Stimulated activated CD8-positive, alpha-beta memory T cell treated with anti-CD3 and anti-CD28 coated beads, Interleukin-15, amount 100 ng/mL, for 1 hour (primary cell): Measurements from ENCODE around the gene GFRA4.

ENCODE experiments used
- DNase-seq: peaks from one replicate; pipeline ENCODE4 v3.0.0-alpha.2; 2020; ENCODE audit warnings: low read depth

Gene GFRA4

DNA sequence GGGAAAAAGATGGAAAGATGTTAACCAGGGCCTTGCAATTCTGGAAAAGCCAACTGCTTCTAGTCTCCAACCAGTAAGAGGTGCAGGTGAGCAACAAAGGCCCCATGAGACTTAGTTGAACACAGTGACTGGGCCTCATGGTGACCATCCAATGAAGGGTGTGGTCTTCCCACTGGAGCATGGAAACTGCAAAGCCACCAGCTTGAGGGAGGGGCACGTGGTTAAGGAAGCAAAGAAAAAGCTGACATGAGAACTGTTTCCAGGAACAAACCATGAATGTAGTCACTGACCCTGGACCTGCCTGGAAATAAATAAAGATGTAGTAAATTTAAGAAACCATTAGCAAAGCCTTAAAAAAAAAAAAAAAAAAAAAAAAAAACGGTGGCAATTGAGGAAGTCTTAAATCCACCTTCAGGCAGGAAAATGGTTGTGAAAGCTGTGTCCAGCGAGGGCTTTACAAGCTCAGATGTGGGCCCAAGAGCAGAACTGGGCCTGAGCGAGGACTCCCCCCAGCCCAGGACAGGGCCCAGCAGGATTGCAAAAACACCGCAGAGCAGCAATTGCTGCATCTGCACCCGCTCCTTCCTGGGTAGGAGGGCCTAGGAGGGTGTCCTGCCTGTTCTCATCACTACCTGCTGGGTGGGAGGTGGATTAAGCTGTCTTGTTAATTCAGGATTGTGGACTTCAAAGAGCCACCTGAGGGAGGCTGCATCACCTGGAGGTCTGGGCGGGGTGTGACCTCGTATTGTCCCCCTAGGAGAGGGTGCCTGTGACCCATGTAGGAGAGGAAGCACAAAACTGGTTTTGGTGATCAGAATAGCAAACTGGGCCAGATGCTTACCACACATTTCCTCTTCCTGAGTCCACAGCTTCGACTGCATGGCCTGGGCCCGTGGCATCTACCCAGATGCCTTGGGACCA, 10.3 kb downstream of the GFRA4 start:
- no peak for DNase-seq

- no peak for DNase-seq
These were observed 11.0 kb downstream of the GFRA4 start for GRCh38 chr20:3652221-3652620.

- no peak for DNase-seq
These were observed 11.8 kb downstream of the GFRA4 start for GRCh38 chr20:3651204-3651962.

DNA sequence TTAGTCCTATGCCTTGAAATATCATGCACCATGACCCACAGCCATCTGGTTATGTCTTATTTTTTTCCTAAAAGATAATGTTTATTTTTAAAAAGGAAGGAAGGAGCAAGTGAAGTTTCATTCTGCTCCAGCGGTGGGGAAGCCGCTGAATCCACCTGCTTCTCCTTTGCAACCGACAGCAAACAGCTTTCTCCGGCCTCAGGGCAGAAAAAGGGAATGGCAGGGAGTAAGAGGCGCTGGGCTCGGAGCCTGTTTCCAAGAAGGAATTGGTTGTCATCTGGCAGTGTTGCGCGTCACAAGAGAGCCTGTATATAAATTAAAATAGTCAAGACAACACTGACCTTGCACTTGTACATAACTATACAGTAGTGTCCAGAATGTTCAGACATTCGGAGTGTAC, 14.2 kb downstream of the GFRA4 start:
- no peak for DNase-seq

DNA sequence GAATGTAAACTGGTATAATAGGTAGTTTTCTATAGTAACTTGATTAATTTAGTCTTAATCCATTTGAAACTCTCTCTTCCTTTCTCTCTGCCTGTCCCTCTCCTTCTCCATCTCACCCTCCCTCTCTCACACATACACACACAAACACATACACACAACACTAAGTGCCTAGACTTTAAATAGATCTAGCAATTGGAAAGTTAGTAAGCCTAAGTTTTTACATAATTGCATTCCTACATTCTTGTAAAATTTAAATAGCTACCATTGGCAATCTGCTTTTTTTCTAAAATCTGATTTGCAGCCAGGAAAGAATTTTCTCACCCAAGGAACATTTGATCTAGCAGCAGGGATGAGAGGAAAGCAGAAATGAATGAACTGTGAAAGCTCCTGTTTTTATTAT, 15.7 kb downstream of the GFRA4 start:
- DNase-seq, result no peak

GRCh38 chr20:3646651-3647050, 16.5 kb downstream of the GFRA4 start:
- no peak for DNase-seq

DNA sequence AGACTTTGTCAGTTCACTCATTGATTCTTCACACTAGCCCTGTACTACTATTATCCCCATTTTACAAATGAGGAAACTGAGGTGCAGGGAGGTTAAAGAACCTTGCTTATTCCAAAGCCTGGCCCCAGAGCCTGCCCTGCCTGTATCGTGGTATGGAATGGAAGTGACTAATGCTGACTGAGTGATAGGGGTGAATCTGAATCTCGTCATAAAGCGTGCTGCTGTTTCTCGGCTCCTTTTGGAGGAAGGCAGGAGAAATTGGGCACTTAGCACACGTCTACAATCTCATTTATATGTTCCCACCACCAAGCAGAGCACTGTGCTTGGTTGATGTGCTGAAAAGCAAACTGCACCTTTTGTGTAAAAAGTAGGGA, 17.1 kb downstream of the GFRA4 start:
- no peak for DNase-seq

DNA sequence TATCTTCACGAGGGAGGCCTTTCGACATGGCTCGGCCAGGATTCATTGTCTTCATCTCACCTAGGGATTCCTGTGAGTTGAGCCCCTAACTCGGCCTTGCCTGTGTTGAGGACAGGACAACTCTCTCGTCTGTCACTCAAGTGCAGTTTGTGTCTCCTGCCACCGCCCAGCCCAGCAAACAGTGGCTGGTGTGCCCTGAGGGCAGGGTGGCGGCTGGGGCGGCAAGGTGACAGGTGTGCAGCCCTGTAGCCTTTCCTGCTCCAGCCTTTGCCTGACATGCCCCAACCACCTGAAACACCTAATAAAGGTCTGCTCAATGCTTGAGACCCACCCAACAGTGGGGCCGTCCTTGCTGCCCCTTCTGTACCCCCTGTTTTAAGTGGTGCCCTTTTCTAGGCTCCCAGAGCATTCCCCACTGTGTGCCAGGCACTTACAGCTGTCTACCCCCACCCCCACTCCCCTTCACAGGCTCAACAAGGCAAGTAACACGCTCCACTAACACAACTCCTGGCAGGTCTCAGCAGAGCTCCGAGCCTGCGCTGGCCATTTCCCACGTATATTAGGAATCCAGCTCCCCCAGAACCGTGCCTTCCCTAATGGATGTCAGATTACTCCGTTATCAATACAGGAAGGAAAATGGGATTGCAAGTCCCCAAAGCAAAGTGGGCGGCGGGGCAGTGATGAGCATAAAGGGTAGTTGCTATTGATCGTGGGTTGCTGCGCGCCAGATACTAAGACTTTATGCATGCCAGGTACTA, 17.7 kb downstream of the GFRA4 start:
- no peak for DNase-seq

GRCh38 chr20:3640259-3640658, 22.9 kb downstream of the GFRA4 start:
- no peak for DNase-seq

DNA sequence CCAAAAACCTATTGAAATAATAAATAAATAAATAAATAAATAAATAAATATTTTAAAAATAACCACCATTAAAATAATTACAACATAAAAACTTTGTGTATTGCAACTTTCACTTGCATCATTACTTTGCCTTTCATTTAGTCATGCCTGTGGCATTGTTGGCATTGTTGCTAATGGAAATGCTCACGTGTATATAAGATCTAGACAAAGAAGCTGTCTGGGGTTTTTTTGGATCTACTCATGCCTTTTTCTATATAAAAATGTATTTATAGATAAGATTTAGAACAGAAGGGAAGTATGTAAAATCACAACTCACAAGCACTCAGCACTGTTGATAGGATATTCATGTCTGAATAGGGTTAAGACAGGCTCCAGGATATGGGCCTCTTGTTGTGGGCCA, 27.9 kb downstream of the GFRA4 start:
- no peak for DNase-seq

DNA sequence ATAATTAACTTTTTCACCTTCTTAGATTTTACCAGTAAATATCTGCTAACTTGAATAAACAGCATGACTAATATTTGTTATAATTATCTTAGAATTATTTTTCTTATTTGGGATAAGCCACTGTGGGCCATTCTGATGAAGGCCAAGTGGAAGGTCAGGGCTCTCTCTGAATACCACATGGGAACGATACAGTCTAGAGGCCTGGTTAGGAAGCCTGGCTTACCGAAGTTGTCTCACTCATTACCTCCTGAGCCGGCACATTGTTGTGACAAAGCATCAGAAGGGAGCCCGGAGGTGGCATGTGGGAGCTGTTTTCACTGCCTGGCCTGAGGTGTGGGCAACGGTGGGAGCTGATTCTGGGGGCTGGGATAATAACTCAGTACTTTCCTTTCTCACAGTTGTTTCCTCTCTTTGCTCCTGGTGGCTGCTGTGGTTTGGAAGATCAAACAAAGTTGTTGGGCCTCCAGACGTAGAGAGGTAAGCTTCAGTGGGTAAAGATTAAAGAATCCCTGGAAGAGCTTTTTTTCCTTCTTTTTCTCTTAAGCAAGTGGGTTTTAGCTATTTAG, 29.2 kb downstream of the GFRA4 start:
- DNase-seq, result no peak

DNA sequence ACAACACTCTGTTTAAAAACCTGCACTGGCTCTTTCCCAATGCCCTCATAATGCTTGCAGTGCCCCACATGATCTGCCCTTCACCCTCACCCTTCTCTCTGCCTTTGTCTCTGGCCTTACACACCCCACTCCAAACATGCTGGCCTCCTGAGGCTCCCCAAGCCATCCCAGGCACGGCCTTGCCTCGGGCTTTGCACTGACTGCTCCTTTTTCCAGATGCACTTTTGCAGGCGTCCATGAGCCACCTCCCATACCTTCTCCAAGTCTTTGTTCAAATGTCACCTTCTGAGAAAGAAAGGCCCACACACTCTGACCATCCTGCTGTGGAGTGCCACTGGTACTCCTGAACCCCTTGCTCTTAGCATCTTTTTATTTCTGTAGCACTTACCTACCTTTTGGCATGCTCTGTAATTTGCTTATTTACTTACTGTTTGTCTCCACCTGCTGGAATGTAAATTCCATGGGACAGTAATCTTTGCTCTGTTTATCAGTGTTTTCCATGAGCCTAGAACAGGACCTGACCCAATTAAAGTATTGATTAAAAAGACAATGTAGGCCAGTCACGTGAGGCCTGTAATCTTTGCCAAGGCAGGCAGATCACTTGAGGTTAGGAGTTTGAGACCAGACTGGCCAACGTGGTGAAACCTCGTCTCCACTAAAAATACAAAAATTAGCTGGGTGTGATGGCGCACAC, 30.7 kb downstream of the GFRA4 start:
- DNase-seq, result no peak

DNA sequence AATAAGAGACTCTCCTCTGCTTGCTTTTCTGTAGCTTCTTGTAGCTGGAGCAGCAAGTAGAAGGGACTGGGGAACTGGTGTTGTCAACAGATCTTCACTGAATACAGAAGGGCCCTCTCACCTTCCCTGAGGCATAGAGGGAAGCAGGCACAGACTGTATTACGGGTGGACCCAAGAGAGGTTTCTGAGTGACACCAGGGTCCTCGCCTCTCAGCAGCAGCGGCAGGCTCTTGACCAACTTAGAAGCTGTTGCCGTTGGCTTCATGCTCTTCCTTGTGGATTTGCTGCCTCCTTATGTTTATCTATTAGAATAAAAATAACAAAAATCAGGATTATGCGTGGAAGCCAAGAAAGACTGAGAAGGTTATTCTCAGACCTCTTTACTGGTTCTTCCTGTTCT, 31.7 kb downstream of the GFRA4 start:
- DNase-seq, result no peak

GRCh38 chr20:3630429-3630828, 32.8 kb downstream of the GFRA4 start:
- DNase-seq, result no peak

- DNase-seq, result no peak
These were observed 33.3 kb downstream of the GFRA4 start for GRCh38 chr20:3629893-3630292.

GRCh38 chr20:3628502-3629314, 34.5 kb downstream of the GFRA4 start:
- no peak for DNase-seq

GRCh38 chr20:3627476-3627875, 35.7 kb downstream of the GFRA4 start:
- DNase-seq, result no peak

- DNase-seq, result no peak
These were observed 40.8 kb downstream of the GFRA4 start for GRCh38 chr20:3622406-3622805.

DNA sequence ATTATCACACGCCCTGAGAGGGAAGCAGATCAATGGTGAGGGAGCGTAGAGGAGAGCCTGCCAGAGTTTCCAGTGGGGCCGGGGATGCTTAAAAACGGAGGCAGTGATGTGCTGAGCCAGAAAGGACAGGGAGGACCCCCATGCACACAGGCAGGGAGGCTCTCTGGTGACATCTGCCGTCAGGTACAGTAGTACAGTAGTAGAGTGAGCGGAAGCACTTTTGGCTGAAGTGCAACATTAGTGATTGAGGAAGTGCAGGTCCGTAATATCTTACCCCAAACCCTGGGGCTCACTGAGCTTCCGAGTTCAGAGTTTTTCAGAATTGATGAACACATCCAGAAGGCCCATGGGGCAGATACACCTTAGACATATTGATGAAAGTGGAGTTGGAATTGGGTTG, 42.1 kb downstream of the GFRA4 start:
- DNase-seq, result no peak

GRCh38 chr20:3616250-3616649, 46.9 kb downstream of the GFRA4 start:
- no peak for DNase-seq
